ENCODE results near the gene AOAH.

Gene AOAH

GRCh38 chr7:36764929-36765328 lies 40.6 kb upstream of the AOAH start:
- Histone ChIP-seq H3K4me3 (ENCODE audit: low read length, poor library complexity, severe bottlenecking) (no peak overlapping the region), H3K9me3 (ENCODE audit: insufficient read depth, low read depth, low read length) (no peaks in the 10 kb centered on the region), H3K27me3 (ENCODE audit: insufficient read depth, low read length, poor library complexity, severe bottlenecking) (no peaks in the 10 kb centered on the region), H3K4me1 (ENCODE audit: insufficient read depth, low read length, poor library complexity, severe bottlenecking) (peaks cover 4% of the 10 kb centered on the region), H3K36me3 (ENCODE audit: insufficient read depth, low read length) (no peaks in the 10 kb centered on the region), H2AFZ (ENCODE audit: low read length) (no peak overlapping the region), H3K9me2 (replicated peaks; ENCODE audit: low read depth, low read length) (no peaks in the 10 kb centered on the region), H4K20me1 (ENCODE audit: insufficient read depth, low read length, poor library complexity, severe bottlenecking) (no peaks in the 10 kb centered on the region), H3K79me2 (ENCODE audit: insufficient read depth, low read length) (no peaks in the 10 kb centered on the region), H3F3A (ENCODE audit: low read depth) (no peaks in the 10 kb centered on the region), H3K4me2 (ENCODE audit: low read depth, low read length, poor library complexity, severe bottlenecking) (no peak overlapping the region), H3K9ac (ENCODE audit: low read depth, low read length, poor library complexity, severe bottlenecking) (no peak overlapping the region)
- TF ChIP-seq EZH2phosphoT487 (IDR thresholded peaks at IDR 0.05; ENCODE audit: borderline replicate concordance) (no peak), CTCF (conservative IDR thresholded peaks at IDR 0.05; ENCODE audit: low read length) (no peak)

- H3F3A ChIP-seq (ENCODE audit: low read depth): no peaks in the 10 kb centered on the region
- H3K9me3 ChIP-seq (ENCODE audit: insufficient read depth, low read depth, low read length): no peaks in the 10 kb centered on the region
- H3K9ac ChIP-seq (ENCODE audit: low read depth, low read length, poor library complexity, severe bottlenecking): no peak overlapping the region
- H3K4me1 ChIP-seq (ENCODE audit: insufficient read depth, low read length, poor library complexity, severe bottlenecking): peaks cover 7% of the 10 kb centered on the region
- no peak overlapping the region for H3K4me3 ChIP-seq (ENCODE audit: low read length, poor library complexity, severe bottlenecking)
- TF ChIP-seq CTCF (conservative IDR thresholded peaks at IDR 0.05; ENCODE audit: low read length) (no peak), EZH2phosphoT487 (IDR thresholded peaks at IDR 0.05; ENCODE audit: borderline replicate concordance) (no peak)
- H3K36me3 ChIP-seq (ENCODE audit: insufficient read depth, low read length): no peaks in the 10 kb centered on the region
- H4K20me1 ChIP-seq (ENCODE audit: insufficient read depth, low read length, poor library complexity, severe bottlenecking): no peaks in the 10 kb centered on the region
- H3K9me2 ChIP-seq (replicated peaks; ENCODE audit: low read depth, low read length): no peaks in the 10 kb centered on the region
- H3K27me3 ChIP-seq (ENCODE audit: insufficient read depth, low read length, poor library complexity, severe bottlenecking): no peaks in the 10 kb centered on the region
- no peak overlapping the region for H3K4me2 ChIP-seq (ENCODE audit: low read depth, low read length, poor library complexity, severe bottlenecking)
- H2AFZ ChIP-seq (ENCODE audit: low read length): no peak overlapping the region
- H3K79me2 ChIP-seq (ENCODE audit: insufficient read depth, low read length): no peaks in the 10 kb centered on the region
These were observed 39.0 kb upstream of the AOAH start for GRCh38 chr7:36763132-36763816.

- Histone ChIP-seq H3F3A (ENCODE audit: low read depth) (no peaks in the 10 kb centered on the region), H2AFZ (ENCODE audit: low read length) (no peak overlapping the region), H4K20me1 (ENCODE audit: insufficient read depth, low read length, poor library complexity, severe bottlenecking) (no peaks in the 10 kb centered on the region), H3K4me1 (ENCODE audit: insufficient read depth, low read length, poor library complexity, severe bottlenecking) (peaks cover 5% of the 10 kb centered on the region), H3K4me3 (ENCODE audit: low read length, poor library complexity, severe bottlenecking) (no peak overlapping the region), H3K9me3 (ENCODE audit: insufficient read depth, low read depth, low read length) (no peaks in the 10 kb centered on the region), H3K79me2 (ENCODE audit: insufficient read depth, low read length) (no peaks in the 10 kb centered on the region), H3K27me3 (ENCODE audit: insufficient read depth, low read length, poor library complexity, severe bottlenecking) (no peaks in the 10 kb centered on the region), H3K9ac (ENCODE audit: low read depth, low read length, poor library complexity, severe bottlenecking) (no peak overlapping the region), H3K4me2 (ENCODE audit: low read depth, low read length, poor library complexity, severe bottlenecking) (no peak overlapping the region), H3K9me2 (replicated peaks; ENCODE audit: low read depth, low read length) (no peaks in the 10 kb centered on the region), H3K36me3 (ENCODE audit: insufficient read depth, low read length) (no peaks in the 10 kb centered on the region)
- no peak for TF ChIP-seq CTCF (conservative IDR thresholded peaks at IDR 0.05; ENCODE audit: low read length)
- TF ChIP-seq EZH2phosphoT487 (IDR thresholded peaks at IDR 0.05; ENCODE audit: borderline replicate concordance): no peak
These were observed 38.1 kb upstream of the AOAH start for GRCh38 chr7:36762394-36762793.

All from Loucy (cell line).